Measurements from ENCODE around the gene PTPRN2. TPM values are rescaled to one million over a fixed set of nuclear protein-coding genes. Genes with fewer than 3 reads are reported as not detected.

Gene PTPRN2
- total RNA-seq, 1 experiment from 2014 or later = 1.7 TPM

- H3K4me2 ChIP-seq (ENCODE audit: low read depth, low read length, poor library complexity, severe bottlenecking) = no peak overlapping the region
- H3K36me3 ChIP-seq (ENCODE audit: insufficient read depth, low read length) = no peaks in the 10 kb centered on the region
- no peak overlapping the region for H3K9ac ChIP-seq (ENCODE audit: low read length)
- no peaks in the 10 kb centered on the region for H3K9me3 ChIP-seq (ENCODE audit: low read length)
- DNase-seq = no peak
- no peaks in the 10 kb centered on the region for H4K20me1 ChIP-seq (ENCODE audit: insufficient read depth, low read depth, low read length)
- no peaks in the 10 kb centered on the region for H3K4me1 ChIP-seq (ENCODE audit: low read length)
- H3K79me2 ChIP-seq (ENCODE audit: low read length) = no peaks in the 10 kb centered on the region
- no peaks in the 10 kb centered on the region for H3K9me2 ChIP-seq (replicated peaks; ENCODE audit: insufficient read depth, low read length)
- H2AFZ ChIP-seq (ENCODE audit: low read length) = no peak overlapping the region
- no peak overlapping the region for H3K27ac ChIP-seq (ENCODE audit: low read length)
- no peaks in the 10 kb centered on the region for H3K27me3 ChIP-seq (ENCODE audit: low read length)
- H3K4me3 ChIP-seq (ENCODE audit: low read length) = no peak overlapping the region
Observed at GRCh38 chr7:157864911-157865310, 722.7 kb downstream of the PTPRN2 start.

DNA sequence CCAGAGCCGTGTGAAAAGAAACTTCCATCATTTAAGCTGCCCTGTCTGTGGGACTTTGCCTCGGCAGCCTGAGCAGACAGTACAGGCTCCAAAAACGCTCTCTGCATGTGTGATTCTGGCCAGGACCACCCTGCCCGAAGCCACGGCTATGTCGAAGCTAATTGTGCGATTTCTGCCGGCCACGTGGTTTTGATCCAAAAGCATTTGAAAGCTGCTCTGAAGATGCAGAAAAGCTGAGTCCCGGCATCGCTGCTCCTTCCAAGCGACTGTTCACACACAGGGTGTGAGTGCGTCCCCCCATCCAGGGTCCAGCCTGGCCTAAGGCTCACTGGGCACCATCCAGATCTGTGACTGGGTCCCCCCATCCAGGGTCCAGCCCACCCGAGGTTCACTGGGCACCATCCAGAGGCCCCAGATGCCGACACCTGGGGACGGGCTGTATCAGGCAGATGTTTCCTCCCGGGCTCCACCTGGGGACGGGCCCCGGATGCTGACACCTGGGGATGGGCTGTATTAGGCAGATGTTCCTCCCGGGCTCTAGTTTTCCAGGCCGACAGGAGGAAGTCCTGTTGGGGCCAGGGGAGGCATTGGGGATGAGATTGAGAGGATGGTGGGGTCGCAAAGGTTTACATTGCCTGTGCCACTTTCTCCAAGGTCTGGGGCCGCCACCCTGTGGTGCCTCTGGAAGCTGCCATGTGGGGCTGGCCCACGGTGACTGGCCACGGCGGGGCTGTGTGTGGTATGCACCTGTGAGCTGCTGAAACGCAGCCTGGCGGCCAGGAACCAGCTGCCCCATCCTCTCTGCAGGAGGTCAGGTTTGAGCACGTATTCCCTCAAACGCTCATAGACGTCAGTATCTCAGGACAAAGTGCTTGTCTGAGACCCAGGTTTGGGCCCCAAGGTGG is 723.5 kb downstream of the PTPRN2 start:
- H3K4me3 ChIP-seq (ENCODE audit: low read length) = no peak overlapping the region
- no peaks in the 10 kb centered on the region for H3K79me2 ChIP-seq (ENCODE audit: low read length)
- no peaks in the 10 kb centered on the region for H4K20me1 ChIP-seq (ENCODE audit: insufficient read depth, low read depth, low read length)
- no peak for DNase-seq
- H3K4me2 ChIP-seq (ENCODE audit: low read depth, low read length, poor library complexity, severe bottlenecking) = no peak overlapping the region
- no peaks in the 10 kb centered on the region for H3K4me1 ChIP-seq (ENCODE audit: low read length)
- no peak overlapping the region for H3K9ac ChIP-seq (ENCODE audit: low read length)
- no peak overlapping the region for H2AFZ ChIP-seq (ENCODE audit: low read length)
- H3K27ac ChIP-seq (ENCODE audit: low read length) = no peak overlapping the region
- H3K9me3 ChIP-seq (ENCODE audit: low read length) = no peaks in the 10 kb centered on the region
- H3K36me3 ChIP-seq (ENCODE audit: insufficient read depth, low read length) = no peaks in the 10 kb centered on the region
- H3K27me3 ChIP-seq (ENCODE audit: low read length) = no peaks in the 10 kb centered on the region
- no peaks in the 10 kb centered on the region for H3K9me2 ChIP-seq (replicated peaks; ENCODE audit: insufficient read depth, low read length)

- no peak overlapping the region for H3K9ac ChIP-seq (ENCODE audit: low read length)
- H3K4me1 ChIP-seq (ENCODE audit: low read length) = no peaks in the 10 kb centered on the region
- DNase-seq = no peak
- no peaks in the 10 kb centered on the region for H3K36me3 ChIP-seq (ENCODE audit: insufficient read depth, low read length)
- no peaks in the 10 kb centered on the region for H3K79me2 ChIP-seq (ENCODE audit: low read length)
- no peak overlapping the region for H3K4me3 ChIP-seq (ENCODE audit: low read length)
- H3K9me3 ChIP-seq (ENCODE audit: low read length) = no peaks in the 10 kb centered on the region
- no peaks in the 10 kb centered on the region for H3K9me2 ChIP-seq (replicated peaks; ENCODE audit: insufficient read depth, low read length)
- no peak overlapping the region for H3K27ac ChIP-seq (ENCODE audit: low read length)
- no peak overlapping the region for H2AFZ ChIP-seq (ENCODE audit: low read length)
- no peaks in the 10 kb centered on the region for H4K20me1 ChIP-seq (ENCODE audit: insufficient read depth, low read depth, low read length)
- no peak overlapping the region for H3K4me2 ChIP-seq (ENCODE audit: low read depth, low read length, poor library complexity, severe bottlenecking)
- no peaks in the 10 kb centered on the region for H3K27me3 ChIP-seq (ENCODE audit: low read length)
Observed at GRCh38 chr7:157863176-157863575, 724.4 kb downstream of the PTPRN2 start.

DNA sequence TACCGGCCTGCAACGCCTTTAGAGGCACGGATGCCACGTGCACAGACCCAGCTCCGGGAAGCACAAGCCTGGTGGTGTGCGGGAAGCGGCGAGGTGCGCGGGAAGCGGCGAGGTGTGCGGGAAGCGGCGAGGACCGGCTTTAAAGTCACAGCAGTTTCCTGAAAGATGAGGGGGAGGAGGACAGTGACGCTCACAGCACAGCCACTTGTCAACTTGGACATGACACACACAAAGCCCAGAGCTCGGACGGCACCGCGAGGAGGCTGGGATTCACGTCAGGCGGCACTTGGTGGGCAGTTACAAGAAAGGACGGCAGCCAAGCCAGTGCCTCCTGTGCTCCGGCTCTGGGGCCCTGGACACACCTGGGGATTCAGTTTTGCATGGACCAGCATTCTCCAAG is 724.9 kb downstream of the PTPRN2 start:
- no peaks in the 10 kb centered on the region for H4K20me1 ChIP-seq (ENCODE audit: insufficient read depth, low read depth, low read length)

GRCh38 chr7:157861551-157861950 is 726.1 kb downstream of the PTPRN2 start:
- Histone ChIP-seq H3K9ac (ENCODE audit: low read length) (no peak overlapping the region), H4K20me1 (ENCODE audit: insufficient read depth, low read depth, low read length) (no peaks in the 10 kb centered on the region), H3K4me3 (ENCODE audit: low read length) (no peak overlapping the region), H3K4me2 (ENCODE audit: low read depth, low read length, poor library complexity, severe bottlenecking) (no peak overlapping the region), H3K9me2 (replicated peaks; ENCODE audit: insufficient read depth, low read length) (no peaks in the 10 kb centered on the region), H3K4me1 (ENCODE audit: low read length) (no peaks in the 10 kb centered on the region), H3K79me2 (ENCODE audit: low read length) (no peaks in the 10 kb centered on the region), H3K27ac (ENCODE audit: low read length) (no peak overlapping the region), H2AFZ (ENCODE audit: low read length) (no peak overlapping the region), H3K36me3 (ENCODE audit: insufficient read depth, low read length) (no peaks in the 10 kb centered on the region), H3K9me3 (ENCODE audit: low read length) (no peaks in the 10 kb centered on the region), H3K27me3 (ENCODE audit: low read length) (no peaks in the 10 kb centered on the region)
- DNase-seq = no peak

More for the DNA sequence above, 724.9 kb downstream of the PTPRN2 start:
- no peak overlapping the region for H3K4me2 ChIP-seq (ENCODE audit: low read depth, low read length, poor library complexity, severe bottlenecking)
- no peak overlapping the region for H3K27ac ChIP-seq (ENCODE audit: low read length)
- H2AFZ ChIP-seq (ENCODE audit: low read length) = no peak overlapping the region
- no peaks in the 10 kb centered on the region for H3K27me3 ChIP-seq (ENCODE audit: low read length)
- H3K79me2 ChIP-seq (ENCODE audit: low read length) = no peaks in the 10 kb centered on the region
- H3K36me3 ChIP-seq (ENCODE audit: insufficient read depth, low read length) = no peaks in the 10 kb centered on the region
- no peak for DNase-seq
- H3K9me3 ChIP-seq (ENCODE audit: low read length) = no peaks in the 10 kb centered on the region
- no peak overlapping the region for H3K4me3 ChIP-seq (ENCODE audit: low read length)
- H3K9me2 ChIP-seq (replicated peaks; ENCODE audit: insufficient read depth, low read length) = no peaks in the 10 kb centered on the region
- no peaks in the 10 kb centered on the region for H3K4me1 ChIP-seq (ENCODE audit: low read length)
- H3K9ac ChIP-seq (ENCODE audit: low read length) = no peak overlapping the region

DNA sequence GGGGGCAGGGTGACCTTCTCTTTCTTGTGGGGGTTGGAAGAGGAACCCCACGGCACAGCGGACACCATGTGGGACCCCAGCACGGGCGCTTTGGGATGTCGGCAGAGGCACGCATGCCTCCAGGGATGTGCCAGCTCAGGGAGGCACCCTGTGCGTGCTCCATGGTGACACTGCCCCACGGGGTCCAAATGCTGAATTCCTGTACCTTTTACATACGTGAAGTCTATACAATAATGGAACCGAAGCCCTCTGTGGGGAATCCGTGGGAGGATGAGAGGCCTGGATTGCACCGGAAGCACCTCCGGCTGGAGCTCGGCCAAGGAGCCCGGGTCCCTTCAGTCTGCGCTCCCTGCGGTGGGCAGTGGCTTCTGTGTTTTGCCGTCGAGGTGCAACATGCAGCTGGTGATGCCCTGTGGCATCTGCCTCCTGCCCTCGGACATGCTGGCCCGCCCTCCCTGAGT is 726.6 kb downstream of the PTPRN2 start:
- DNase-seq = no peak
- Histone ChIP-seq H3K36me3 (ENCODE audit: insufficient read depth, low read length) (no peaks in the 10 kb centered on the region), H3K4me2 (ENCODE audit: low read depth, low read length, poor library complexity, severe bottlenecking) (no peak overlapping the region), H3K27ac (ENCODE audit: low read length) (no peak overlapping the region), H3K9me3 (ENCODE audit: low read length) (no peaks in the 10 kb centered on the region), H3K4me3 (ENCODE audit: low read length) (no peak overlapping the region), H4K20me1 (ENCODE audit: insufficient read depth, low read depth, low read length) (no peaks in the 10 kb centered on the region), H2AFZ (ENCODE audit: low read length) (no peak overlapping the region), H3K9ac (ENCODE audit: low read length) (no peak overlapping the region), H3K27me3 (ENCODE audit: low read length) (no peaks in the 10 kb centered on the region), H3K4me1 (ENCODE audit: low read length) (no peaks in the 10 kb centered on the region), H3K79me2 (ENCODE audit: low read length) (no peaks in the 10 kb centered on the region), H3K9me2 (replicated peaks; ENCODE audit: insufficient read depth, low read length) (no peaks in the 10 kb centered on the region)

- Histone ChIP-seq H3K4me1 (ENCODE audit: low read length) (no peaks in the 10 kb centered on the region), H3K27me3 (ENCODE audit: low read length) (no peaks in the 10 kb centered on the region), H3K27ac (ENCODE audit: low read length) (no peak overlapping the region), H4K20me1 (ENCODE audit: insufficient read depth, low read depth, low read length) (no peaks in the 10 kb centered on the region), H3K79me2 (ENCODE audit: low read length) (no peaks in the 10 kb centered on the region), H3K4me2 (ENCODE audit: low read depth, low read length, poor library complexity, severe bottlenecking) (no peak overlapping the region), H2AFZ (ENCODE audit: low read length) (no peak overlapping the region), H3K4me3 (ENCODE audit: low read length) (no peak overlapping the region), H3K9me2 (replicated peaks; ENCODE audit: insufficient read depth, low read length) (no peaks in the 10 kb centered on the region), H3K9me3 (ENCODE audit: low read length) (no peaks in the 10 kb centered on the region), H3K9ac (ENCODE audit: low read length) (no peak overlapping the region), H3K36me3 (ENCODE audit: insufficient read depth, low read length) (no peaks in the 10 kb centered on the region)
- no peak for DNase-seq
Observed at GRCh38 chr7:157860406-157860805, 727.2 kb downstream of the PTPRN2 start.

DNA sequence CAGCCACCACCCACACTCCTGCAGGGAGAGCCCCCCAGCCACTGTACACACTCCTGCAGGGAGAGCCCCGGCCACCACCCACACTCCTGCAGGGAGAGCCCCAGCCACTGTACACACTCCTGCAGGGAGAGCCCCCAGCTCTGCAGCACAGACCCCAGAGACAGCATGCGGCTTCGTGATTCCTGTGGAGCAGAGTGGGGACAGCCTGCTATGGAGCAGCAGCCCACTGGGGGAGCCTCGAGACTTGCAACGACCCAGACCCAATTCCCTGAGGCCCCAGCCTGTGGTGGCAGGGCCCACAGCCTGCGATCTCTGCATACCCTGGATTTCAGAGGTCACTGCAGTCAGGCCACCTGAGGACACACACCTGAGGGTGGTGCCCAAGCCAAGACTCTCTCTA is 727.7 kb downstream of the PTPRN2 start:
- H3K9me3 ChIP-seq (ENCODE audit: low read length) = no peaks in the 10 kb centered on the region
- no peaks in the 10 kb centered on the region for H3K4me1 ChIP-seq (ENCODE audit: low read length)
- H3K9me2 ChIP-seq (replicated peaks; ENCODE audit: insufficient read depth, low read length) = no peaks in the 10 kb centered on the region
- H3K79me2 ChIP-seq (ENCODE audit: low read length) = no peaks in the 10 kb centered on the region
- no peak overlapping the region for H2AFZ ChIP-seq (ENCODE audit: low read length)
- H4K20me1 ChIP-seq (ENCODE audit: insufficient read depth, low read depth, low read length) = no peaks in the 10 kb centered on the region
- no peaks in the 10 kb centered on the region for H3K36me3 ChIP-seq (ENCODE audit: insufficient read depth, low read length)
- no peak overlapping the region for H3K4me2 ChIP-seq (ENCODE audit: low read depth, low read length, poor library complexity, severe bottlenecking)
- no peak overlapping the region for H3K9ac ChIP-seq (ENCODE audit: low read length)
- H3K27me3 ChIP-seq (ENCODE audit: low read length) = no peaks in the 10 kb centered on the region
- DNase-seq = no peak
- no peak overlapping the region for H3K27ac ChIP-seq (ENCODE audit: low read length)
- no peak overlapping the region for H3K4me3 ChIP-seq (ENCODE audit: low read length)
